HUDEP-2 (cell line): Measurements from ENCODE around the gene RPS6KA3.
"Not testable (repeated sequence)": the region's sequence is repeated elsewhere in the genome, so short reads cannot be mapped to it uniquely, and the experiment has no call there.

Source experiments
- DNase-seq, 76 experiments: peaks; one replicate each; lab custom pipeline; 2025; ENCODE audit not compliant: unreplicated experiment in 76 of 76; lab: John Stamatoyannopoulos, UW

RPS6KA3 gene

GRCh38 chrX:20149326-20149725 is 117.4 kb downstream of the RPS6KA3 start:
- no peak for DNase-seq

- no peak for DNase-seq
These were observed 119.1 kb downstream of the RPS6KA3 start for GRCh38 chrX:20147561-20147960.

GRCh38 chrX:20144491-20144890 is 122.2 kb downstream of the RPS6KA3 start:
- DNase-seq = no peak

- peak in 1 of 76 experiments; percentile 0 for DNase-seq
These were observed 123.1 kb downstream of the RPS6KA3 start for GRCh38 chrX:20143561-20143960.

- no peak for DNase-seq
These were observed 123.6 kb downstream of the RPS6KA3 start for GRCh38 chrX:20143111-20143510.

- peak; percentile 1 to 93 (median 88) for DNase-seq
These were observed 125.2 kb downstream of the RPS6KA3 start, which contains the start of gene EIF1AX for GRCh38 chrX:20141281-20142220. EIF1AX (minus strand) TSS chrX:20141838; CDS start chrX:20141640, 198 bp downstream.

GRCh38 chrX:20140420-20140819 is 126.3 kb downstream of the RPS6KA3 start:
- DNase-seq = no peak

GRCh38 chrX:20139966-20140365 is 126.7 kb downstream of the RPS6KA3 start:
- no peak for DNase-seq

GRCh38 chrX:20135944-20136343 is 130.8 kb downstream of the RPS6KA3 start:
- DNase-seq = no peak

GRCh38 chrX:20132666-20133065 is 134.0 kb downstream of the RPS6KA3 start:
- DNase-seq = no peak

- DNase-seq = no peak
These were observed 136.4 kb downstream of the RPS6KA3 start for GRCh38 chrX:20130357-20130756.

GRCh38 chrX:20129547-20129946 is 137.2 kb downstream of the RPS6KA3 start:
- no peak for DNase-seq

- DNase-seq = peak in 68 of 76 experiments; percentile 1 to 77 (median 36)
These were observed 138.0 kb downstream of the RPS6KA3 start for GRCh38 chrX:20128670-20129069.

- not testable (repeated sequence) for DNase-seq
These were observed 139.3 kb downstream of the RPS6KA3 start for GRCh38 chrX:20127440-20127839.

- DNase-seq = not testable (repeated sequence)
These were observed 139.9 kb downstream of the RPS6KA3 start for GRCh38 chrX:20126833-20127232.

- no peak for DNase-seq
These were observed 141.7 kb downstream of the RPS6KA3 start for GRCh38 chrX:20124964-20125363.

- peak in 13 of 76 experiments; percentile 0 to 25 (median 1) for DNase-seq
These were observed 148.5 kb downstream of the RPS6KA3 start for GRCh38 chrX:20118065-20118824.

- DNase-seq = peak in 2 of 76 experiments; percentile 0 to 5
These were observed 150.0 kb downstream of the RPS6KA3 start, which contains the start of gene MAP7D2 for GRCh38 chrX:20116577-20117240. MAP7D2 (minus strand) TSS chrX:20116907; CDS start chrX:20116879, 28 bp downstream.

- no peak for DNase-seq
These were observed 150.6 kb downstream of the RPS6KA3 start for GRCh38 chrX:20116087-20116576.

- DNase-seq = no peak
These were observed 154.5 kb downstream of the RPS6KA3 start for GRCh38 chrX:20112022-20112774.
